Measurements from ENCODE around the gene ZNF148. TPM values are rescaled to one million over a fixed set of nuclear protein-coding genes. Genes with fewer than 3 reads are reported as not detected.
"Not testable (repeated sequence)": the region's sequence is repeated elsewhere in the genome, so short reads cannot be mapped to it uniquely, and the experiment has no call there.

Gene ZNF148, protein sequence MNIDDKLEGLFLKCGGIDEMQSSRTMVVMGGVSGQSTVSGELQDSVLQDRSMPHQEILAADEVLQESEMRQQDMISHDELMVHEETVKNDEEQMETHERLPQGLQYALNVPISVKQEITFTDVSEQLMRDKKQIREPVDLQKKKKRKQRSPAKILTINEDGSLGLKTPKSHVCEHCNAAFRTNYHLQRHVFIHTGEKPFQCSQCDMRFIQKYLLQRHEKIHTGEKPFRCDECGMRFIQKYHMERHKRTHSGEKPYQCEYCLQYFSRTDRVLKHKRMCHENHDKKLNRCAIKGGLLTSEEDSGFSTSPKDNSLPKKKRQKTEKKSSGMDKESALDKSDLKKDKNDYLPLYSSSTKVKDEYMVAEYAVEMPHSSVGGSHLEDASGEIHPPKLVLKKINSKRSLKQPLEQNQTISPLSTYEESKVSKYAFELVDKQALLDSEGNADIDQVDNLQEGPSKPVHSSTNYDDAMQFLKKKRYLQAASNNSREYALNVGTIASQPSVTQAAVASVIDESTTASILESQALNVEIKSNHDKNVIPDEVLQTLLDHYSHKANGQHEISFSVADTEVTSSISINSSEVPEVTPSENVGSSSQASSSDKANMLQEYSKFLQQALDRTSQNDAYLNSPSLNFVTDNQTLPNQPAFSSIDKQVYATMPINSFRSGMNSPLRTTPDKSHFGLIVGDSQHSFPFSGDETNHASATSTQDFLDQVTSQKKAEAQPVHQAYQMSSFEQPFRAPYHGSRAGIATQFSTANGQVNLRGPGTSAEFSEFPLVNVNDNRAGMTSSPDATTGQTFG
- total RNA-seq (36.0 TPM), polyA plus RNA-seq (ENCODE audit: insufficient read depth in 1 of 8, insufficient read length in 8 of 8, low replicate concordance in 1 of 8) (10 to 100 TPM; 12.9 to 25.0 (median 19.7) TPM)
- long read RNA-seq, donor 1, full-length matches to known transcripts: 2 of 2 reads
- long read RNA-seq, donor 1, partial matches to known transcripts: 0 of 2 reads
- long read RNA-seq, donor 1, other reads (novel, unspliced or antisense): 0 of 2 reads
- long read RNA-seq, donor 2: 0 reads
- long read RNA-seq, donor 3, full-length matches to known transcripts: 6 of 6 reads
- long read RNA-seq, donor 3, partial matches to known transcripts: 0 of 6 reads
- long read RNA-seq, donor 3, other reads (novel, unspliced or antisense): 0 of 6 reads
- long read RNA-seq, donor 4, full-length matches to known transcripts: 3 of 3 reads
- long read RNA-seq, donor 4, partial matches to known transcripts: 0 of 3 reads
- long read RNA-seq, donor 4, other reads (novel, unspliced or antisense): 0 of 3 reads
- long read RNA-seq, donor 5, full-length matches to known transcripts: 6 of 6 reads
- long read RNA-seq, donor 5, partial matches to known transcripts: 0 of 6 reads
- long read RNA-seq, donor 5, other reads (novel, unspliced or antisense): 0 of 6 reads
- long read RNA-seq, donor 6, full-length matches to known transcripts: 6 of 6 reads
- long read RNA-seq, donor 6, partial matches to known transcripts: 0 of 6 reads
- long read RNA-seq, donor 6, other reads (novel, unspliced or antisense): 0 of 6 reads
- long read RNA-seq, donor 7: 0 reads
- long read RNA-seq, donor 8, full-length matches to known transcripts: 3 of 3 reads
- long read RNA-seq, donor 8, partial matches to known transcripts: 0 of 3 reads
- long read RNA-seq, donor 8, other reads (novel, unspliced or antisense): 0 of 3 reads
- long read RNA-seq, donor 9, full-length matches to known transcripts: 1 of 1 reads
- long read RNA-seq, donor 9, partial matches to known transcripts: 0 of 1 reads
- long read RNA-seq, donor 9, other reads (novel, unspliced or antisense): 0 of 1 reads
- long read RNA-seq, donor 10, full-length matches to known transcripts: 8 of 8 reads
- long read RNA-seq, donor 10, partial matches to known transcripts: 0 of 8 reads
- long read RNA-seq, donor 10, other reads (novel, unspliced or antisense): 0 of 8 reads
- long read RNA-seq, donor 11, full-length matches to known transcripts: 6 of 6 reads
- long read RNA-seq, donor 11, partial matches to known transcripts: 0 of 6 reads
- long read RNA-seq, donor 11, other reads (novel, unspliced or antisense): 0 of 6 reads

DNA sequence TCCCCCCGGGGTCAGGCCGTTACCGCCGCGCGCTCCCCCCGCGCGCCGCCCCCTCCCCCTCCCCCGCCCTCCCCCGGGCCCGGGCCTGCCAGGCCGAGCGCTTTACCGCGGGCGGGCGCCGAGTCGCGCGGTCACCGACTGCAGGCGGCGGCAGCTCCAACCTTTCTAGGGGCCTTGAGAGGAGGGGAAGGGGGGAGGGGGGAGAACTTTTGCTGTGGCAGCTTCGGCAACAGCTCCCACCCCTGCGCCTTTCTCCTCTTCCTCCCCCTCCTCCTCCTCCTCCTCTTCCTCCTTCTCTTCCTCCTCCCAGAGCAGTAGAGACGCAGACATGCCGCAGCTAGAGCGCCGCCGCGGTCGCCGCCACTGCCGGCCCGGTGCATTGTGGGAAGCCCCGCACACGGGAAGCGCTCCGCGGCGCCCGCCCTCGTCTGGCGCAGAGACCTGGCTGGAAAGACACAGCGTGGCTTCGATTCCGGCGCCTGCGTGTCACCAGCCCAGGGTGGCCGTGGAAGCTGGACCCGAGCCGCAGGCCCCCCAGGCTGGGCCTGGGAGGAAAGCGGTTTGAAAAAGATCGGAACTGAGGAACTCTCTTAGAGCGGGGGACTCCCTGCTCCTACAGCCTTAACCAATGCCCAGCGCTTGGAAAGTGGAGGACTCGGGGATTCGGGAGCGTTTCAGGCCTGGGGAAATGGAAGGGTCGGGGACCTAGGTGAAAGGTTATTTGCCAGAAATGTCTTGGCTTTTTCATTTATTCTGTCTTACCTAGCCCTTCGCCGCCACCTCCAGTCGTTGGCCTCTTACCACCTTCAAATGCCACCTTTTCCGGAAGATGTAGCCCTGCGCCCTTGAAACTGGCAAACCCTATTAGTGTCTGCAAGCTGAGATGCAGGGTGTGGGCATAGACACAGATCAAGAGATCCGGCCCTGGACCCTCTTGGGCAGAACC, at the start of gene ZNF148:
ZNF148 (minus strand) TSS at position 330 of the 946 bp plus-strand sequence. CDS start 61,685 bp downstream, outside the sequence.
- Histone ChIP-seq H3K4me3 (ENCODE audit: low read length) (peak within 1 kb of the TSS; percentile 92), H3K27me3 (ENCODE audit: control insufficient read depth, insufficient read depth, low read length) (no peaks in the 10 kb centered on the region), H3K9me3 (replicated peaks; ENCODE audit: control insufficient read depth, low read depth, low read length) (no peaks in the 10 kb centered on the region), H3K27ac (ENCODE audit: low read length) (peak within 1 kb of the TSS; percentile 91), H3K36me3 (ENCODE audit: control insufficient read depth, insufficient read depth, low read length) (peaks cover 3% of the 10 kb centered on the region), H3K4me1 (ENCODE audit: control insufficient read depth, insufficient read depth, low read length) (peaks cover 16% of the 10 kb centered on the region)
- DNase-seq: peak; percentile 97
- under 1% methylated on average over 31 of the region's 69 CpGs for whole genome bisulfite sequencing (ENCODE audit: insufficient coverage)

DNA sequence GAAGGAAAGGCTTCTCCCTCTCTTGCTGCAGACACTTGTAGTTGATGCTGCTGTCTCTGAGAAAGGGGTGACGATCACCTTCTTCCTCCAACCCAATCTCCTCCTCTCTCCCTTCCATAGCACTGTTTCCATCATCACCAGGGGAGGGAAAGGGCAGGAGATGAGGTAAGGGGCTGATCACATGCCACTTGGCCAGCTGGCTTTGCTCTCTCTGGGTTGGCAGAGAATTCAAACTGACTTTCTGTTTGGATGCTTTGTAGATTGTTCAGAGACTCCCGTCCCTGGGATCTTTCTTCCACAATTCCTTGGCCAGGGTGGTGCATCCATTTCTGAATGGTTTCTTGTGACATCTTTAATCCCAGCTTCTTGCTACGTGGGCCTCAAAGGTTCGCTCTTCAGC, 43.2 kb upstream of the ZNF148 start:
- WGBS (ENCODE audit: insufficient coverage): 67% methylated on average over 3 of the region's 4 CpGs
- Histone ChIP-seq H3K4me1 (ENCODE audit: control insufficient read depth, insufficient read depth, low read length) (no peaks in the 10 kb centered on the region), H3K36me3 (ENCODE audit: control insufficient read depth, insufficient read depth, low read length) (no peaks in the 10 kb centered on the region), H3K9me3 (replicated peaks; ENCODE audit: control insufficient read depth, low read depth, low read length) (no peaks in the 10 kb centered on the region), H3K4me3 (ENCODE audit: low read length) (no peak overlapping the region), H3K27me3 (ENCODE audit: control insufficient read depth, insufficient read depth, low read length) (no peaks in the 10 kb centered on the region), H3K27ac (ENCODE audit: low read length) (no peak overlapping the region)
- DNase-seq: no peak

DNA sequence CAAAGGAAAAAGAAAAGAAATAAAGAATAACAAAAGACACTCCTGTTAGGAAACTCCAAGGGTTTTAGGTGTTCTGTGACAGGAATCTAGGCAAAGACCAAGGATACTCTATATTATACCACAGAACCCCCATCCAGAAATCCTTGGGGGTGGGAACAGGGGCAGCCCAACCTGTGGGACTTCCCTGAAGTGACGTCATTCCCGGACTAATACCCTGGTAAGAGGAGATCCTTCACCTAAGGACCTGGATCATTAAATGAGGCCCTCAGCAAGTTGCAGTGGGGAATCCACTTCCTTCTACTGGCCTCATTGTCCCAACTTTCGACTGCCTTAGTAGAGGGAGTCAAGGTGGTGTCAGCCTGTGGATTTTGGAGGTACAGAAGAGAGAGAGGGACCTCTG, 41.1 kb upstream of the ZNF148 start:
- WGBS (ENCODE audit: insufficient coverage): no CpG with 5 or more reads among the region's 3 CpGs

DNA sequence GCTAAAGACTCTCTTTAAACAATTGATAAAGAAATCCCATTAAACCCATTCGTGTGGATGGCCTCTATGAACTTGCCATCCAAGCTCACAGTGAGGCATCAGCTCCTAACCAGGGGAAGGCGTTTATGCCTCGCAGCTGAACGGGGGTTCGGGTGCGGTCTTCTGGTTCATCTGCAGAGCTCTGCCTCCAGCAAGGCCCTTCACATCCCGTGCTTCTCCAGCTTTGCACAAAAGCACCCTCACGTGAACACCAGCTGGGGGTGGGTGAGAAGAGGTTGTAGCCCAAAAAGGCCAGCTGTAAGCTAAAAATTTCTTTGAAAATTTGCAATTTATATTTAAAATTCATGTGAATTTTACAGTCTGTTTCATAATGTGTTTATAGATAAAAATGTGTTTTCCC, 39.5 kb upstream of the ZNF148 start:
- Histone ChIP-seq H3K27me3 (ENCODE audit: control insufficient read depth, insufficient read depth, low read length) (no peaks in the 10 kb centered on the region), H3K36me3 (ENCODE audit: control insufficient read depth, insufficient read depth, low read length) (no peaks in the 10 kb centered on the region), H3K9me3 (replicated peaks; ENCODE audit: control insufficient read depth, low read depth, low read length) (no peaks in the 10 kb centered on the region), H3K4me1 (ENCODE audit: control insufficient read depth, insufficient read depth, low read length) (no peaks in the 10 kb centered on the region), H3K27ac (ENCODE audit: low read length) (no peak overlapping the region), H3K4me3 (ENCODE audit: low read length) (no peak overlapping the region)
- WGBS (ENCODE audit: insufficient coverage): 81% methylated on average over 6 of the region's 8 CpGs
- DNase-seq: no peak

More for the DNA sequence above, 41.1 kb upstream of the ZNF148 start:
- no peak for DNase-seq
- no peaks in the 10 kb centered on the region for H3K36me3 ChIP-seq (ENCODE audit: control insufficient read depth, insufficient read depth, low read length)
- no peaks in the 10 kb centered on the region for H3K9me3 ChIP-seq (replicated peaks; ENCODE audit: control insufficient read depth, low read depth, low read length)
- no peaks in the 10 kb centered on the region for H3K27me3 ChIP-seq (ENCODE audit: control insufficient read depth, insufficient read depth, low read length)
- no peak overlapping the region for H3K27ac ChIP-seq (ENCODE audit: low read length)
- no peak overlapping the region for H3K4me3 ChIP-seq (ENCODE audit: low read length)
- H3K4me1 ChIP-seq (ENCODE audit: control insufficient read depth, insufficient read depth, low read length): no peaks in the 10 kb centered on the region

DNA sequence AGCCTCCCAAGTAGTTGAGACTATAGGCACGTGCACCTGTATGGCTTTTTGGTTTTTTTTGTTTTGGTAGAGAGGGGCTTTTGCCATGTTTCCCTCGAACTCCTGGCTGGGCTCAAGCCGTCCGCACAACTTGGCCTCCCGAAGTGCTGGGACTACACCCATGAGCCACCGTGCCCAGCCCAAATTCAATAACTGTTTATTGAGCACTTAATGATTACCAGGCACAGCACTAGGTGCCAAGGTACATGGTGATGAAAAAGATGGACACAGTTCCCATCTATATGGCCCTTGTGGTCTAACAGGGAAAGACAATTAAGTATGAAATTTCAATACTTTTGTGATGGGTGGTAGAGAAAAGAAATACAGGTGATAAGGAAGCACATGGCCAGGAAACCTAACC, 35.8 kb upstream of the ZNF148 start:
- Histone ChIP-seq H3K27ac (ENCODE audit: low read length) (no peak overlapping the region), H3K4me1 (ENCODE audit: control insufficient read depth, insufficient read depth, low read length) (no peaks in the 10 kb centered on the region), H3K27me3 (ENCODE audit: control insufficient read depth, insufficient read depth, low read length) (peaks cover 2% of the 10 kb centered on the region), H3K4me3 (ENCODE audit: low read length) (no peak overlapping the region), H3K9me3 (replicated peaks; ENCODE audit: control insufficient read depth, low read depth, low read length) (no peaks in the 10 kb centered on the region), H3K36me3 (ENCODE audit: control insufficient read depth, insufficient read depth, low read length) (no peaks in the 10 kb centered on the region)
- no peak for DNase-seq
- WGBS (ENCODE audit: insufficient coverage): 80% methylated on average over 1 of the region's 6 CpGs

DNA sequence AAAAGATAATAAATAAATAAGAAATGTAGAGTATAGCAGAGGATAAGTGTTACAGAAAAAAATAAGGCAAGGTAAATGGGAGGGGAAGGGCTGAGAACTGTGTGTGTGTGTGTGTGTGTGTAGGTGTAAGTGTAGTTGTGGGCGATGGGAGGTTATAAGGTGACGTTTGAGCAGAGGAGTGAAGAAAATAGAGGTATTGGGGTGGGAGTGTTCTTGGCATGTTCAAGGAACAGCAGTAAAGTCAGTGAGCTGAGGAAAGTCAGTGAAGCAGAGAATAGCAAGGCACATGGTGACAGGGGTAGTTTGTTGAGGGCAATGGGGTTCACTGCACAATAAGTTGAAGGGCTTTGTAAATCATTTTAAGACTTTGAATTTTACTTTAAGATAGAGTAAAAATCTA, 30.9 kb upstream of the ZNF148 start:
- no peaks in the 10 kb centered on the region for H3K36me3 ChIP-seq (ENCODE audit: control insufficient read depth, insufficient read depth, low read length)
- no peak for DNase-seq
- peaks cover 2% of the 10 kb centered on the region for H3K27me3 ChIP-seq (ENCODE audit: control insufficient read depth, insufficient read depth, low read length)
- H3K4me3 ChIP-seq (ENCODE audit: low read length): no peak overlapping the region
- no peaks in the 10 kb centered on the region for H3K4me1 ChIP-seq (ENCODE audit: control insufficient read depth, insufficient read depth, low read length)
- no peak overlapping the region for H3K27ac ChIP-seq (ENCODE audit: low read length)
- 74% methylated on average over 2 of the region's 2 CpGs for WGBS (ENCODE audit: insufficient coverage)
- H3K9me3 ChIP-seq (replicated peaks; ENCODE audit: control insufficient read depth, low read depth, low read length): no peaks in the 10 kb centered on the region

DNA sequence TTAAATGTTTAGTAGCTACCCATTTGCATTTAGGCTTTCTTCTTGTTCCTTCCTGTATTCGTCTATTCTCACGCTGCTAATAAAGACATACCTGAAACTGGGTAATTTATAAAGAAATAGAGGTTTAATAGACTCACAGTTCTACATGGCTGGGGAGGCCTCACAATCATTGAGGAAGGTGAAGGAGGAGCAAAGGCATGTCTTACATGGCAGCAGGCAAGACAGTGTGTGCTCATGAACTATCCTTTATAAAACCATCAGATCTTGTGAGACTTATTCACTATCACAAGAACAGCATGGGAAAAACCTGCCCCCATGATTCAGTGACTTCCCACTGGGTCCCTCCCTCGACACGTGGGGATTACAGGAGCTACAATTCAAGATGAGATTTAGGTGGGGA, 30.4 kb upstream of the ZNF148 start:
- not testable (repeated sequence) for H3K4me1 ChIP-seq (ENCODE audit: control insufficient read depth, insufficient read depth, low read length); H3K9me3 ChIP-seq (replicated peaks; ENCODE audit: control insufficient read depth, low read depth, low read length); H3K27me3 ChIP-seq (ENCODE audit: control insufficient read depth, insufficient read depth, low read length); H3K4me3 ChIP-seq (ENCODE audit: low read length); H3K36me3 ChIP-seq (ENCODE audit: control insufficient read depth, insufficient read depth, low read length); DNase-seq; H3K27ac ChIP-seq (ENCODE audit: low read length)
- WGBS (ENCODE audit: insufficient coverage): no CpG with 5 or more reads among the region's 4 CpGs

DNA sequence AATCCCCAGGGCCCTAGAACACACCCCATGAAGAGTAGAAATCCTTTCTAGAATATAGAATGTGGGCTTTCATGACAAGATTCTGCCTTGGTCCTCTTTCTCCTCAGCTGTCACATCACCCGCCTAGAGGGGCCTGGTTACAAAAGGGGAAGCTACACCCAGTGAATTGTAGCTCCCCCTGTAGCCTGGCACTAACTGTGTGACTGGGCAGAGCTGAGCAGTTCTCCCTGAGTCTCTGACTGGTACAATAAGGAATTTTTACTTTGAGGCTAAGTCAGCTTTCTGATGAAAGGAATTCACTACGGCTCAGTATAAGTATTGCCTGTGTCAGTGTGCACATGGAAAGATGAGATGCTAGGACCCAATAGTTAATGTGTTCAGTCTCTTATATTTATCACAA, 28.7 kb upstream of the ZNF148 start:
- WGBS (ENCODE audit: insufficient coverage): 60% methylated on average over 1 of the region's 2 CpGs

More for the DNA sequence above, 28.7 kb upstream of the ZNF148 start:
- Histone ChIP-seq H3K36me3 (ENCODE audit: control insufficient read depth, insufficient read depth, low read length) (no peaks in the 10 kb centered on the region), H3K27me3 (ENCODE audit: control insufficient read depth, insufficient read depth, low read length) (peaks cover 2% of the 10 kb centered on the region), H3K4me3 (ENCODE audit: low read length) (no peak overlapping the region), H3K27ac (ENCODE audit: low read length) (no peak overlapping the region), H3K4me1 (ENCODE audit: control insufficient read depth, insufficient read depth, low read length) (no peaks in the 10 kb centered on the region), H3K9me3 (replicated peaks; ENCODE audit: control insufficient read depth, low read depth, low read length) (no peaks in the 10 kb centered on the region)
- peak; percentile 10 for DNase-seq

Data from muscle of leg (tissue), 16 donors.